ENCODE measurements around the gene LDLRAD3.

DNA sequence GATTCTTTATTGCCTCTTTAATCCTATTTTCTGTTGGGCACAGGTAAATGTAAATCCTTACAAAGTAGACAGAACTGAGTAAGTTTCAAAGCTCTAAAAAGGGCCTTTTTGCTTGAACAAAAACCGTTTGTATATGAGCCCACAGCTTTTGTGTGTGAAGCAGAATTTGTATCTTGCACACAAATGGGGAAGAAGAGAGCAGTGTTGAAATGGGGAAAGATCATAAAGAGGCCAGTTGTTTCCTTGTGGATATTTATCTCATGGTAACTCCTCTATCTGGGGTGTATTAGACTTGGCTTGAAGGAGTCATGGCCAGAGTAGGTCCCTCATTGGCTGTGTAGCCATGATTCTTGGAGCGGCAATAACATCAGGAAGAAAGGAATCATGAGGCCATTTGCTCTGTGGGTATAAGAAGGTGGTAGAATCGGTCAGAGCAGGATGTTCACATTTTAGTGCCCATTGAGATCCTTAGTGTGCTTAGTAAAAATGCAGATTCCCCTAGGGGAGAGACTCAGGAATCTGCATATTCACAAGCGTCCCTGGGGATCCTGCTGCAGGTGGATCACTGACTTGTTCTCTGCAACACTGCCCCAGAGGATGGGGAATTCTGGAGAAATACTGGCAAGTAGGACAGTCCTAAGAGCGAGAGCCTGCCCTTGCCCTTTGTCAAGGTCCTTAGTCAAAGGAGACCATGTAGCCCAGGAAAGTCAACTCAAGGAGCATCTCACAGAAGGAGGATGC, 126.5 kb downstream of the LDLRAD3 start:
- TF ChIP-seq POLR2AphosphoS5 (IDR thresholded peaks at IDR 0.05; ENCODE audit: low read depth, low read length), result no peak
- TF ChIP-seq, protein P1, sequence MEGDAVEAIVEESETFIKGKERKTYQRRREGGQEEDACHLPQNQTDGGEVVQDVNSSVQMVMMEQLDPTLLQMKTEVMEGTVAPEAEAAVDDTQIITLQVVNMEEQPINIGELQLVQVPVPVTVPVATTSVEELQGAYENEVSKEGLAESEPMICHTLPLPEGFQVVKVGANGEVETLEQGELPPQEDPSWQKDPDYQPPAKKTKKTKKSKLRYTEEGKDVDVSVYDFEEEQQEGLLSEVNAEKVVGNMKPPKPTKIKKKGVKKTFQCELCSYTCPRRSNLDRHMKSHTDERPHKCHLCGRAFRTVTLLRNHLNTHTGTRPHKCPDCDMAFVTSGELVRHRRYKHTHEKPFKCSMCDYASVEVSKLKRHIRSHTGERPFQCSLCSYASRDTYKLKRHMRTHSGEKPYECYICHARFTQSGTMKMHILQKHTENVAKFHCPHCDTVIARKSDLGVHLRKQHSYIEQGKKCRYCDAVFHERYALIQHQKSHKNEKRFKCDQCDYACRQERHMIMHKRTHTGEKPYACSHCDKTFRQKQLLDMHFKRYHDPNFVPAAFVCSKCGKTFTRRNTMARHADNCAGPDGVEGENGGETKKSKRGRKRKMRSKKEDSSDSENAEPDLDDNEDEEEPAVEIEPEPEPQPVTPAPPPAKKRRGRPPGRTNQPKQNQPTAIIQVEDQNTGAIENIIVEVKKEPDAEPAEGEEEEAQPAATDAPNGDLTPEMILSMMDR (IDR thresholded peaks at IDR 0.05), result 0 out of 2 replicates have a peak, but pooled peaks have one; percentile 15
- no peak for TF ChIP-seq SIN3A (IDR thresholded peaks at IDR 0.05; ENCODE audit: borderline replicate concordance, insufficient read depth, low read depth, low read length)
- TF ChIP-seq, protein P2, sequence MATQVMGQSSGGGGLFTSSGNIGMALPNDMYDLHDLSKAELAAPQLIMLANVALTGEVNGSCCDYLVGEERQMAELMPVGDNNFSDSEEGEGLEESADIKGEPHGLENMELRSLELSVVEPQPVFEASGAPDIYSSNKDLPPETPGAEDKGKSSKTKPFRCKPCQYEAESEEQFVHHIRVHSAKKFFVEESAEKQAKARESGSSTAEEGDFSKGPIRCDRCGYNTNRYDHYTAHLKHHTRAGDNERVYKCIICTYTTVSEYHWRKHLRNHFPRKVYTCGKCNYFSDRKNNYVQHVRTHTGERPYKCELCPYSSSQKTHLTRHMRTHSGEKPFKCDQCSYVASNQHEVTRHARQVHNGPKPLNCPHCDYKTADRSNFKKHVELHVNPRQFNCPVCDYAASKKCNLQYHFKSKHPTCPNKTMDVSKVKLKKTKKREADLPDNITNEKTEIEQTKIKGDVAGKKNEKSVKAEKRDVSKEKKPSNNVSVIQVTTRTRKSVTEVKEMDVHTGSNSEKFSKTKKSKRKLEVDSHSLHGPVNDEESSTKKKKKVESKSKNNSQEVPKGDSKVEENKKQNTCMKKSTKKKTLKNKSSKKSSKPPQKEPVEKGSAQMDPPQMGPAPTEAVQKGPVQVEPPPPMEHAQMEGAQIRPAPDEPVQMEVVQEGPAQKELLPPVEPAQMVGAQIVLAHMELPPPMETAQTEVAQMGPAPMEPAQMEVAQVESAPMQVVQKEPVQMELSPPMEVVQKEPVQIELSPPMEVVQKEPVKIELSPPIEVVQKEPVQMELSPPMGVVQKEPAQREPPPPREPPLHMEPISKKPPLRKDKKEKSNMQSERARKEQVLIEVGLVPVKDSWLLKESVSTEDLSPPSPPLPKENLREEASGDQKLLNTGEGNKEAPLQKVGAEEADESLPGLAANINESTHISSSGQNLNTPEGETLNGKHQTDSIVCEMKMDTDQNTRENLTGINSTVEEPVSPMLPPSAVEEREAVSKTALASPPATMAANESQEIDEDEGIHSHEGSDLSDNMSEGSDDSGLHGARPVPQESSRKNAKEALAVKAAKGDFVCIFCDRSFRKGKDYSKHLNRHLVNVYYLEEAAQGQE (IDR thresholded peaks at IDR 0.05; ENCODE audit: insufficient read depth in 1 of 2, low read depth in 2 of 2, low read length in 1 of 2), result no peak
- no peak for TF ChIP-seq TCF7L2 (IDR thresholded peaks at IDR 0.05; ENCODE audit: low read depth, low read length)

All from Panc1 (cell line).